ENCODE data around the gene QRFPR.

DNA sequence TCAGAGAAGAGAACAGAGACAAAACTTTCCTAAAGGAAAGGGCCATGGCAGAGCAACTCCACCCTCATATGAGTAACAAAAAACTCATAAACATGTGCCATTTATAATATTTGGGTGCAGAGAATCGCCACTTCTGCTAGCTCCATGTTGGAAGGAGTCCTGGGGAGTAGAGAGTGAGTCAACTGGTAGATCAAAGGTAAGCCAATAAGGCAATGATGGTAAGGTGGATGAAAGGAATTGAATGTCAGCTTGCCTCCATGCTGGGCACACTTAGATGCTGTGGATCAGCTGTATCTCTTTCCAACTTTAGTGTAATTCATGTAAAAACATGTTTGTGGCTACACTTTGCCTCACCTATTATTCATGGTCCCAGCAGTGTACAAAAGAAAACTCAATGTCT is 4.7 kb downstream of the QRFPR start:
- TF ChIP-seq YY1 (IDR thresholded peaks at IDR 0.05; ENCODE audit: insufficient read depth, insufficient read length) = no peak
- no peak for TF ChIP-seq ZNF274 (IDR thresholded peaks at IDR 0.05; ENCODE audit: low read depth, low read length)

Measured in NT2/D1 (cell line).